Suprapubic skin (tissue), 4 donors: Measurements from ENCODE around the gene MUC2. TPM values are rescaled to one million over a fixed set of nuclear protein-coding genes. Genes with fewer than 3 reads are reported as not detected.

Source experiments
- DNase-seq, 2 donors: peaks; one replicate each; pipeline ENCODE4 v3.0.0-alpha.2; 2019; ENCODE audit warnings: low spot score in 2 of 2
- H3K27ac ChIP-seq: fragments of 200-600 bp; sonication (generic); one replicate; pipeline ENCODE4 v1.5.1; 2019
- H3K27me3 ChIP-seq: fragments of 200-600 bp; sonication (generic); one replicate; pipeline ENCODE4 v1.5.1; 2019
- H3K36me3 ChIP-seq: fragments of 200-600 bp; sonication (generic); one replicate; pipeline ENCODE4 v1.5.1; 2019
- H3K4me1 ChIP-seq: fragments of 200-600 bp; sonication (generic); one replicate; pipeline ENCODE4 v1.5.1; 2019
- H3K4me3 ChIP-seq: fragments of 200-600 bp; sonication (generic); one replicate; pipeline ENCODE4 v1.5.1; 2019; ENCODE audit warnings: mild to moderate bottlenecking
- H3K9me3 ChIP-seq: fragments of 200-600 bp; sonication (generic); one replicate; pipeline ENCODE4 v1.5.1; 2019
- EP300 ChIP-seq: sonication (generic); formaldehyde crosslinking; IDR thresholded peaks from one replicate; pipeline ENCODE4 v1.6.1; 2017; ENCODE audit warnings: antibody characterized with exemption
- POLR2A ChIP-seq, 2 donors: fragments of 450-650 bp; IDR thresholded peaks; one replicate each; pipeline ENCODE4 v1.6.1; 2017; ENCODE audit warnings: antibody characterized with exemption in 2 of 2, mild to moderate bottlenecking in 2 of 2, moderate library complexity in 2 of 2
- POLR2AphosphoS5 ChIP-seq, 3 donors: sonication (generic); formaldehyde crosslinking; IDR thresholded peaks; one replicate each; pipeline ENCODE4 v1.6.1; 2017; ENCODE audit warnings: antibody characterized with exemption in 3 of 3
- WGBS: methylation state at CpG from one replicate; pipeline ENCODE4 v1.1.5; 2018; 5-methylcytosine and 5-hydroxymethylcytosine counted together
- total RNA-seq, 4 donors: library from RNA; depleted of rRNA; stranded (reverse); fragments of >200 nt; gene quantifications; one replicate each; pipeline ENCODE4 v1.1.0, GENCODE V29; 2016
- TF ChIP-seq, protein P1 (sequence below), 2 donors: fragments of 200-600 bp in 1 of 2; fragments of 450-650 bp in 1 of 2; sonication (generic) in 1 of 2; IDR thresholded peaks; one replicate each; pipeline ENCODE4 v1.5.1; 2016 to 2019; ENCODE audit warnings: antibody characterized with exemption in 2 of 2, mild to moderate bottlenecking in 1 of 2, moderate library complexity in 1 of 2

Gene MUC2
- total RNA-seq, 4 donors from 2014 or later, result 0.05 to 0.17 (median 0.12) TPM

DNA sequence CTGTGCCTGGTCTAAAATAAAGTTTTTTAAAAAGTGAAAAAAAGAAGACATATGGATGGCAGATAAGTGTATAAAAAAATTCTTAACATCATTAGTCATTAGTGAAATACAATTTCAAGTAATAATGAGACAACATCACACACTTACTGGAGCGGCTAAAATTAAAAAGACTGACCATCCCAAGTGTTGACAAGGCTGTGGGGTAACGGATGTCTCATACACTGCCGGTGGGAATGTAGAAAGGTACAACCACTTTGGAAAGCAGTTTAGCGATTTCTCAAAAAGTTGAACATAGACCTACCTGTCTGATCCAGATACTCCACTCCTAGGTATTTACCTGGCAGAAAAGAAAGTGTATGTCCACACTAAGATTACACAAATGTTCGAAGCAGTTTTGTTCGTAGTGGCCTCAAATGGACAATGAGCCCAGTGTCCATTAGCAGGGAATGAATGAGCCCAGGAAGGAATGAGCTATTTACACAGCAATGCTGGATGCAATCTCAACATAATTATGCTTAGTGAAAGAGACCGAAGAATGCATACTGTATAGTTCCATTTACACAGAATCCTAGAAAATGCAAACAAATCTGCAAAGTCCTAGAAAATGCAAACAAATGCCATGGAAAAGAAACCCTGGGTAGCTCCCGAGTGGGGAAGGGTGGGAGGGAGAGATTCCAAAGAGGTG, 6.7 kb upstream of the MUC2 start:
- Histone ChIP-seq H3K27ac (no peak overlapping the region), H3K4me1 (peaks cover 7% of the 10 kb centered on the region), H3K36me3 (no peaks in the 10 kb centered on the region), H3K9me3 (no peaks in the 10 kb centered on the region), H3K27me3 (peaks cover 16% of the 10 kb centered on the region), H3K4me3 (no peak overlapping the region)
- TF ChIP-seq POLR2AphosphoS5 (IDR thresholded peaks at IDR 0.05) (no peak), EP300 (no peak), POLR2A (IDR thresholded peaks at IDR 0.05) (no peak)
- TF ChIP-seq, protein P1, sequence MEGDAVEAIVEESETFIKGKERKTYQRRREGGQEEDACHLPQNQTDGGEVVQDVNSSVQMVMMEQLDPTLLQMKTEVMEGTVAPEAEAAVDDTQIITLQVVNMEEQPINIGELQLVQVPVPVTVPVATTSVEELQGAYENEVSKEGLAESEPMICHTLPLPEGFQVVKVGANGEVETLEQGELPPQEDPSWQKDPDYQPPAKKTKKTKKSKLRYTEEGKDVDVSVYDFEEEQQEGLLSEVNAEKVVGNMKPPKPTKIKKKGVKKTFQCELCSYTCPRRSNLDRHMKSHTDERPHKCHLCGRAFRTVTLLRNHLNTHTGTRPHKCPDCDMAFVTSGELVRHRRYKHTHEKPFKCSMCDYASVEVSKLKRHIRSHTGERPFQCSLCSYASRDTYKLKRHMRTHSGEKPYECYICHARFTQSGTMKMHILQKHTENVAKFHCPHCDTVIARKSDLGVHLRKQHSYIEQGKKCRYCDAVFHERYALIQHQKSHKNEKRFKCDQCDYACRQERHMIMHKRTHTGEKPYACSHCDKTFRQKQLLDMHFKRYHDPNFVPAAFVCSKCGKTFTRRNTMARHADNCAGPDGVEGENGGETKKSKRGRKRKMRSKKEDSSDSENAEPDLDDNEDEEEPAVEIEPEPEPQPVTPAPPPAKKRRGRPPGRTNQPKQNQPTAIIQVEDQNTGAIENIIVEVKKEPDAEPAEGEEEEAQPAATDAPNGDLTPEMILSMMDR (IDR thresholded peaks at IDR 0.05), result no peak
- DNase-seq, result no peak
- WGBS, result 85% methylated on average over 8 of the region's 8 CpGs

- DNase-seq, result no peak
- no peaks in the 10 kb centered on the region for H3K36me3 ChIP-seq
- TF ChIP-seq POLR2AphosphoS5 (IDR thresholded peaks at IDR 0.05) (no peak), POLR2A (IDR thresholded peaks at IDR 0.05) (no peak), EP300 (no peak)
- TF ChIP-seq, protein P1 (IDR thresholded peaks at IDR 0.05), result no peak
- H3K4me3 ChIP-seq, result no peak overlapping the region
- H3K4me1 ChIP-seq, result peaks cover 20% of the 10 kb centered on the region
- H3K27ac ChIP-seq, result no peak overlapping the region
- peaks cover 16% of the 10 kb centered on the region for H3K27me3 ChIP-seq
- H3K9me3 ChIP-seq, result no peaks in the 10 kb centered on the region
These were observed 4.9 kb upstream of the MUC2 start for GRCh38 chr11:1069740-1070139.

GRCh38 chr11:1070594-1071462, 3.8 kb upstream of the MUC2 start:
- H3K27ac ChIP-seq, result no peak overlapping the region
- DNase-seq, result no peak
- no peaks in the 10 kb centered on the region for H3K9me3 ChIP-seq
- H3K36me3 ChIP-seq, result no peaks in the 10 kb centered on the region
- peaks cover 25% of the 10 kb centered on the region for H3K27me3 ChIP-seq
- H3K4me3 ChIP-seq, result no peak overlapping the region
- WGBS, result 92% methylated on average over 6 of the region's 9 CpGs
- H3K4me1 ChIP-seq, result peaks cover 20% of the 10 kb centered on the region
- TF ChIP-seq EP300 (no peak), POLR2A (IDR thresholded peaks at IDR 0.05) (no peak), POLR2AphosphoS5 (IDR thresholded peaks at IDR 0.05) (no peak)
- TF ChIP-seq, protein P1 (IDR thresholded peaks at IDR 0.05), result no peak

DNA sequence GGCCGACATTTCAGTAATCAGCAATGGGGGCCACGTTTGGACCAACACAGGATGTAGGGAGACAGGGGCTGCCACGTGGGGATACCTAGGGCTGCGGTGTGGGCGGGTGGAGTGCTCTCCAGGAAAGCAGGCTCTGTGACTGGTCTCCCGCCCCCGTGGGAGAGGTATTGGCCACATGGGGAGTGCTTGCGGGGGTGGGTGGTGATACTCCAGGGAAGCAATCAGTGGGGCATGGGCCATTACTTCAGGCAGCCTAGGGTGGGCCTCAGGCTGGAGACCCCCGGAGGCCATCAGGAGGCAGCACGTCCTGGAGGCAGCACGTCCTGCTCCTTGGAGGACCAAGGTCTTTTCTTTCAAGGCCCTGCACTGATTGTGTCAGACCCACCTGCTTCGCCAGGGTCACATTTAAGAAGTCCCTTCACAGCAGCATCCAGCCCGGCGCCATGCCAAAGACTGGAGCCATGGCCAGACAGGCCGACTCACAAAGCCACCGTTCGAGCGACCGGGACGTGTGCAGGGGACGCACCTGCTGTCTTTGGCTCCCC, 3.0 kb upstream of the MUC2 start:
- peak; percentile 62 to 71 for DNase-seq
- H3K27me3 ChIP-seq, result peaks cover 26% of the 10 kb centered on the region
- H3K4me3 ChIP-seq, result no peak overlapping the region
- H3K27ac ChIP-seq, result no peak overlapping the region
- WGBS, result 84% methylated on average over 21 of the region's 21 CpGs
- no peaks in the 10 kb centered on the region for H3K36me3 ChIP-seq
- H3K4me1 ChIP-seq, result peaks cover 20% of the 10 kb centered on the region
- TF ChIP-seq POLR2A (IDR thresholded peaks at IDR 0.05), result no peak
- TF ChIP-seq, protein P1 (IDR thresholded peaks at IDR 0.05), result no peak
- no peak for TF ChIP-seq POLR2AphosphoS5 (IDR thresholded peaks at IDR 0.05)
- no peak for TF ChIP-seq EP300
- H3K9me3 ChIP-seq, result no peaks in the 10 kb centered on the region
